ENCODE results near the gene PTPRK. TPM values are rescaled to one million over a fixed set of nuclear protein-coding genes. Genes with fewer than 3 reads are reported as not detected.

Gene PTPRK
- total and polyA plus RNA-seq, 2 experiments from 2014 or later, result 26.9 to 56.4 TPM

DNA sequence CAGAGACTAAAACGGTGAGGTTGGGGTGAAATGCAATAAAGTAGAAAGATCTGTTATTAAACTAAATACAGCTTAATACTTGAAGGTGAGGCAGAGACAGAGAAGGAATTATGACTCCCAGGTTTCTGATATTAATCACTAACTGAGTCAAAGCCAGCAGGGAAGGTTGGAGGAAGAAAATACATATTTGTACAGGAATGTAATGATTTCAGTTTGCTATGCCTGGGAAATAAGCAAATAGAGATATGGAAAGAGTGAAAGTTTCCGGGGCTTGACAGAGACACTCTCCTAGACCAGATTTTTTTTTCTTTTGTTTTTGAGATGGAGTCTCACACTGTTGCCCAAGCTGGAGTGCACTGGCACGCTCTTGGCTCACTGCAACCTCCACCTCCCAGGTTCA, 76.8 kb downstream of the PTPRK start:
- peaks cover 72% of the 10 kb centered on the region for H3K79me2 ChIP-seq (replicated peaks; ENCODE audit: insufficient read depth)
- DNase-seq (ENCODE audit: low spot score), result no peak
- H3K4me2 ChIP-seq, result no peak overlapping the region
- H3K36me3 Mint-ChIP-seq (ENCODE audit: low read depth), result no peaks in the 10 kb centered on the region
- H3K27ac ChIP-seq (ENCODE audit: low read depth), result no peak overlapping the region
- no peak overlapping the region for H3K4me3 ChIP-seq
- no peaks in the 10 kb centered on the region for H3F3A ChIP-seq (replicated peaks; ENCODE audit: low read depth)
- no peak overlapping the region for H3K4me3 Mint-ChIP-seq
- ATAC-seq, result no peak
- no peaks in the 10 kb centered on the region for H3K9me3 Mint-ChIP-seq
- no peaks in the 10 kb centered on the region for H3K36me3 ChIP-seq (ENCODE audit: insufficient read depth)
- no peaks in the 10 kb centered on the region for H3K27me3 Mint-ChIP-seq (ENCODE audit: insufficient read depth, low read depth, poor library complexity)
- H3K27me3 ChIP-seq (ENCODE audit: insufficient read depth), result no peaks in the 10 kb centered on the region
- H3K9me2 ChIP-seq (ENCODE audit: insufficient read depth), result no peaks in the 10 kb centered on the region
- H3K4me1 Mint-ChIP-seq, result peaks cover 61% of the 10 kb centered on the region
- peaks cover 43% of the 10 kb centered on the region for H3K4me1 ChIP-seq (ENCODE audit: insufficient read depth)
- H3K27ac Mint-ChIP-seq, result no peak overlapping the region
- TF ChIP-seq POLR2AphosphoS5 (IDR thresholded peaks at IDR 0.05; ENCODE audit: low read depth), result no peak
- no peak for TF ChIP-seq ZNF331 (CRISPR knock-in tag; IDR thresholded peaks at IDR 0.05; ENCODE audit: low read depth)
- no peak for TF ChIP-seq EZH2 (IDR thresholded peaks at IDR 0.05; ENCODE audit: low read depth, unreplicated experiment)
- TF ChIP-seq CTCF (conservative IDR thresholded peaks at IDR 0.05; ENCODE audit: low read depth in 2 of 2), result no peak
- no peak for TF ChIP-seq REST (IDR thresholded peaks at IDR 0.05; ENCODE audit: unreplicated experiment)
- TF ChIP-seq, protein P1, sequence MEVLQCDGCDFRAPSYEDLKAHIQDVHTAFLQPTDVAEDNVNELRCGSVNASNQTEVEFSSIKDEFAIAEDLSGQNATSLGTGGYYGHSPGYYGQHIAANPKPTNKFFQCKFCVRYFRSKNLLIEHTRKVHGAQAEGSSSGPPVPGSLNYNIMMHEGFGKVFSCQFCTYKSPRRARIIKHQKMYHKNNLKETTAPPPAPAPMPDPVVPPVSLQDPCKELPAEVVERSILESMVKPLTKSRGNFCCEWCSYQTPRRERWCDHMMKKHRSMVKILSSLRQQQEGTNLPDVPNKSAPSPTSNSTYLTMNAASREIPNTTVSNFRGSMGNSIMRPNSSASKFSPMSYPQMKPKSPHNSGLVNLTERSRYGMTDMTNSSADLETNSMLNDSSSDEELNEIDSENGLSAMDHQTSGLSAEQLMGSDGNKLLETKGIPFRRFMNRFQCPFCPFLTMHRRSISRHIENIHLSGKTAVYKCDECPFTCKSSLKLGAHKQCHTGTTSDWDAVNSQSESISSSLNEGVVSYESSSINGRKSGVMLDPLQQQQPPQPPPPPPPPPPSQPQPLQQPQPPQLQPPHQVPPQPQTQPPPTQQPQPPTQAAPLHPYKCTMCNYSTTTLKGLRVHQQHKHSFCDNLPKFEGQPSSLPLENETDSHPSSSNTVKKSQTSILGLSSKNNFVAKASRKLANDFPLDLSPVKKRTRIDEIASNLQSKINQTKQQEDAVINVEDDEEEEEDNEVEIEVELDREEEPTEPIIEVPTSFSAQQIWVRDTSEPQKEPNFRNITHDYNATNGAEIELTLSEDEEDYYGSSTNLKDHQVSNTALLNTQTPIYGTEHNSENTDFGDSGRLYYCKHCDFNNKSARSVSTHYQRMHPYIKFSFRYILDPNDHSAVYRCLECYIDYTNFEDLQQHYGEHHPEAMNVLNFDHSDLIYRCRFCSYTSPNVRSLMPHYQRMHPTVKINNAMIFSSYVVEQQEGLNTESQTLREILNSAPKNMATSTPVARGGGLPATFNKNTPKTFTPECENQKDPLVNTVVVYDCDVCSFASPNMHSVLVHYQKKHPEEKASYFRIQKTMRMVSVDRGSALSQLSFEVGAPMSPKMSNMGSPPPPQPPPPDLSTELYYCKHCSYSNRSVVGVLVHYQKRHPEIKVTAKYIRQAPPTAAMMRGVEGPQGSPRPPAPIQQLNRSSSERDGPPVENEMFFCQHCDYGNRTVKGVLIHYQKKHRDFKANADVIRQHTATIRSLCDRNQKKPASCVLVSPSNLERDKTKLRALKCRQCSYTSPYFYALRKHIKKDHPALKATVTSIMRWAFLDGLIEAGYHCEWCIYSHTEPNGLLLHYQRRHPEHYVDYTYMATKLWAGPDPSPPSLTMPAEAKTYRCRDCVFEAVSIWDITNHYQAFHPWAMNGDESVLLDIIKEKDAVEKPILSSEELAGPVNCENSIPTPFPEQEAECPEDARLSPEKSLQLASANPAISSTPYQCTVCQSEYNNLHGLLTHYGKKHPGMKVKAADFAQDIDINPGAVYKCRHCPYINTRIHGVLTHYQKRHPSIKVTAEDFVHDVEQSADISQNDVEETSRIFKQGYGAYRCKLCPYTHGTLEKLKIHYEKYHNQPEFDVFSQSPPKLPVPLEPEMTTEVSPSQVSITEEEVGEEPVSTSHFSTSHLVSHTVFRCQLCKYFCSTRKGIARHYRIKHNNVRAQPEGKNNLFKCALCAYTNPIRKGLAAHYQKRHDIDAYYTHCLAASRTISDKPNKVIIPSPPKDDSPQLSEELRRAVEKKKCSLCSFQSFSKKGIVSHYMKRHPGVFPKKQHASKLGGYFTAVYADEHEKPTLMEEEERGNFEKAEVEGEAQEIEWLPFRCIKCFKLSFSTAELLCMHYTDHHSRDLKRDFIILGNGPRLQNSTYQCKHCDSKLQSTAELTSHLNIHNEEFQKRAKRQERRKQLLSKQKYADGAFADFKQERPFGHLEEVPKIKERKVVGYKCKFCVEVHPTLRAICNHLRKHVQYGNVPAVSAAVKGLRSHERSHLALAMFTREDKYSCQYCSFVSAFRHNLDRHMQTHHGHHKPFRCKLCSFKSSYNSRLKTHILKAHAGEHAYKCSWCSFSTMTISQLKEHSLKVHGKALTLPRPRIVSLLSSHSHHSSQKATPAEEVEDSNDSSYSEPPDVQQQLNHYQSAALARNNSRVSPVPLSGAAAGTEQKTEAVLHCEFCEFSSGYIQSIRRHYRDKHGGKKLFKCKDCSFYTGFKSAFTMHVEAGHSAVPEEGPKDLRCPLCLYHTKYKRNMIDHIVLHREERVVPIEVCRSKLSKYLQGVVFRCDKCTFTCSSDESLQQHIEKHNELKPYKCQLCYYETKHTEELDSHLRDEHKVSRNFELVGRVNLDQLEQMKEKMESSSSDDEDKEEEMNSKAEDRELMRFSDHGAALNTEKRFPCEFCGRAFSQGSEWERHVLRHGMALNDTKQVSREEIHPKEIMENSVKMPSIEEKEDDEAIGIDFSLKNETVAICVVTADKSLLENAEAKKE (CRISPR knock-in tag; IDR thresholded peaks at IDR 0.05), result no peak
- TF ChIP-seq CREB1 (CRISPR knock-in tag; IDR thresholded peaks at IDR 0.05; ENCODE audit: low read depth), result no peak
- no peak for TF ChIP-seq JUNB (IDR thresholded peaks at IDR 0.05; ENCODE audit: unreplicated experiment)
- no peak for TF ChIP-seq STAT1 (IDR thresholded peaks at IDR 0.05; ENCODE audit: unreplicated experiment)
- TF ChIP-seq ETS1 (IDR thresholded peaks at IDR 0.05), result no peak
- TF ChIP-seq ZNF114 (CRISPR knock-in tag; IDR thresholded peaks at IDR 0.05), result no peak
- H2AFZ ChIP-seq, result no peak overlapping the region
- 0 out of 2 replicates have a peak, but pooled peaks cover 3% of the 10 kb centered on the region for H4K20me1 ChIP-seq (replicated peaks; ENCODE audit: insufficient read depth)
